HG03064 (cell line): Measurements from ENCODE around the gene MAB21L3.

ENCODE experiments used
- ATAC-seq: cut with Tn5 transposase; IDR thresholded peaks from one replicate; pipeline ENCODE4 v1.9.1; 2021; ENCODE audit warnings: low read depth; ENCODE audit not compliant: unreplicated experiment

Gene MAB21L3

DNA sequence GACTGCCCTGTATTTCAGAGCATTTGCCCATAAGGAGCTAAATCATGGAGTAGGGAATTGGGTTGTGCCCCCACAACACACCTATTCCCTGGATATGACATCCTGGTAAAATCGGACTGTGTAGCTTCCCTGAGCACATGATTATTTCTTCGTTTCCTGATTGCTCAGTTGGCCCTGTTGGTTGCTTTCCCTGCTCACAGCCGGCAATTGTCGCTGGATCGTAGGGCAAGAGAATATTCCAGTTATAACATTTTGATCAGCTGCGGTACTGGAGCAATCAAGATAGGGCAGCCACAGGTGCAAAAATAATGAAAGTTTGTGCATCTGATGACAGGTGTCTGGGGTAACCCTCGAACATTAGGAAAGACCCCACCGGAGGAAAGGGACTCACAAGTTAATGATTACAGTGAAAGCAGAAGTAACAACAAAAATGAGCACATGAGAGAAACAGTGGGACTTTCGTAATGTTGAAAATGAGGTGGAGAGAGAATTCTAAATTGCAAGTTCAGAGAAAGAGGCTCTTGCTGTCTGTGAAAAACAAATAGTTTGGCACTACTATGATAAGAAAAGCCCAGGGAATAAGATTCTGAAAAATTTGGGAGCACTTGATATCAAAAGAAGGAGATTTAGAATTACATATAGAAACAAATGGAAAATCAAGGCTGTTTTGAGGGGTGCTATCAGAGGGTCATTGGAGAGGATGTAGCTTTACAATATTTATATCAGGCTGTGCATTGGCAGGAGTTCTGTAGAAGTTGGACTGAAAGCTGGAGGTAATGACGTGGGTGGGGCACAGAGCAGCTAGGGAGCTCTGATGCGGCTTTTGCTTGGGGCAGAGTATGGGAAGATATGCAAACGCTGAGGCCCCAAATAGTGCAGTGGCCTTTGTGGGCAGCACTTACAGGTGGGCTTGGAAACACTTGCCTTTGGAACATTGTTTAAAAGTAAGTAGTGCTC, at the start of gene MAB21L3:
Gene MAB21L3 (plus strand): TSS at position 833 of the 957 bp plus-strand sequence. CDS start 1,217 bp downstream, outside the sequence.
- ATAC-seq, result no peak

DNA sequence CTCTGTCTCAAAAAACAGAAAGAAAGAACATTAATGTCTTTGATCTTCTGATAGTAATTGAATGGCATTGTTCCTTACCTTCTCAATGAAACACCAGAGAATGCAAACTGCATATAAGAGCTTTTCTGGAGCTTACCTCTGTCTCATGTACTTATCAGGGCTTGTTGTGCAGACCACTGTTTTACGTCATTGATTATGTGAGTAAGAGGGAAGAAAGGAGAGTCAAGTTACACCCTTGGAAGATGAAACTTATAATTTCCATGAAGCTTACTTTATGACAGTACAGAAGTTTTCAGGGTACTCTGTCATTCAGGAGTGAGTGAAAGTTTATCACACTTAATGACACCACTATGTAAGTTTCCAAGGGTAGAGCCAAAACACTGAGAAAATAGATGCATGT, 49.0 kb upstream of the MAB21L3 start:
- ATAC-seq, result no peak

DNA sequence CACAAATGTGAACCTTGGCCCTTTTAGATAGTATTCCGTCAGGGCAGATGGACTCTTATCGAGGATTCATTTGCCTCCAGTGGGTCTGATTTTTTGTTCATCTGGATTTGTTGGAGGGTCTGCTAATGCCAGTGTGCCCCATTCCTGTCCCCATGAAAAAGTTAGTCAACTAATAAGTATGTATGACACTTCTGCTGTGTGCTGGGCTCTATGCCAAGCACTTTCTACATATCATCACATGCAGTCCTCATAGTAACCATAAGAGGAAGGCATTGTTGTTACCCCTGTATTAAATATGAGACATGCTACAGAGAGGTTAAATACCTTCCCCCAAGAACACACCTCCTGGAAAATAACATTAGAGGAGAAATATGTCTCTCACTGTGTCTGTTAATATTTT, 46.6 kb upstream of the MAB21L3 start:
- no peak for ATAC-seq

DNA sequence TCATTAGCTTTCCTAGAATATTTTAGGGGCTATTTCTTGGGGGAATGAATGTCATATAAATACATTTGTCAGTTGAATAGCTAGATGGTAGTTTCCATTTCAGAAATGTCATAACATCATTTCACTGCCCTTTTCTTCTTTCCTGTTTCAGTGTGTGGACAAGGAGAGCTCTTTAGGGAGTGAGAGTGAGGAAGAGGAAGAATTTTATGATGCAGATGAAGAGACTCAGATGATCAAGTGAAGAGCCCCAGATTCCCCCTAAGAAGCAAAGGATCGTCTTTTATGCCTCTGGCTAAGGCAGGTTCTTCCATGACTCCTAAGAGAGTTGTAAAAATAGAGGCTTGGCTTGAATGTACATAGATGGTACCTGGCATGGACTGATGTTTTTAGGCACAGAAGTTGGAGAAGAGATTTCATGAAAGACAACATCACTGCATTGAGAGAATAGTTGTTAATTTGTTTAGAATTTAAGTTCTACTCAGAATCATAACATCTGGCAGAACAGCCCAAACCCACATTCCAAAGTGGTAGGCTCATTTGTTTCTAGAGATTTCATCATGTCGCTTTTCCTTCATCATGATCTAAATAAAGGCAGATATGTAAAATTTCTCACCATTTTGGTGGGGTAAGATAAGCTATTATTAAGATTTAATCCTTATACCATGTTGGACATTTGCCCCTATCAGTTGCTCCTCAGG, 44.2 kb upstream of the MAB21L3 start:
- ATAC-seq, result no peak

DNA sequence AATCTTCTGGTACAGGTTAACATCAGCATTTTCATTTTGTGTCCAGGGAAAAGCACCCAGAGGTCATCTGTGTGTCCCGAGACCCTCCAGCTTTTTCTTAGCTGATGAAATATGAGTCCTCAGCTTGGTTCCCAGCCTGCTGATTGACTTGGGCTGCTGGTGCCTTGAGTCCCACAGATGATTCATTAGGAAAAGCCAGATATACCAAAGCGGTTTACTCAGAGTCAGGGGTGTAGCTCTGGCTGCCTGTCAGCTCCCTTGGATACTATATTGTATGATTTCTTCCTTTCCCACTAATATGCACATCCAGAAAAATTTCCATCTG, 43.7 kb upstream of the MAB21L3 start:
- no peak for ATAC-seq

DNA sequence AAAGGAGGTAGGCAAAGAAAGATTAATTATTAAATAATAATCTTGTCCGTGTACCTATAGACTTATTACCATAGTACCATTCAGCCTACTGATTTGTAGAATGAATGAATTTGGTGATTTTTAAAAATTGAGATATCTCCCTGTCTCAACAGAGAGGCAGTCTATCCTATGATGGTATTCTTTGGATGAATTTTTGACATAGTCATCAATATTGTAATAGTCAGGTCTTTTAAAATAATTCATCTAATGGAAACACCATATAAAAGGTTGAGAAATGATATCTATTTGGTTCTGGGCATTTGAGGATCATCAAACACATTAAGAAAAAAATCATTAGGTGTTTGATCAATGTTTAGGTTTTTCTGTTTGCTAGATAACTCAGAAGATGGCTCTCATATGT, 35.6 kb upstream of the MAB21L3 start:
- ATAC-seq, result no peak

DNA sequence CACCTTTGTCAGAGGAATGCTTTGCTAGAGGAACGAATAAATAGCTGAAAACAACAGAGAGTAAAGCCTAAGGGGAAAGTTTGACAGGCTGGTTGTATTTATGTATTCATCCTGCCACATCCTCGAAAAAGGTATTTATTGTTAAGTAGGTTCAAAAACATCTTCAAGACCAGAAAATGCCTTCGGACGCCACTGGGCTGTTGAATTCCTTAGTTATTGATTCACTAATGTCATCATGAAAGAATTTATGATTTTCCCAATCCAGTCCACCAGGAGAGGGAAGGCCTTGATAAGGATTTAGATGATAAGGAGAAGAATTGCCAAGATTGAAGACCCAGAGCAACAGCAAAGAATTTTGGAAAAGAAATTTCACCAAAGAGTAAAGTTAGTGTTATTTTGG, 35.2 kb upstream of the MAB21L3 start:
- no peak for ATAC-seq

DNA sequence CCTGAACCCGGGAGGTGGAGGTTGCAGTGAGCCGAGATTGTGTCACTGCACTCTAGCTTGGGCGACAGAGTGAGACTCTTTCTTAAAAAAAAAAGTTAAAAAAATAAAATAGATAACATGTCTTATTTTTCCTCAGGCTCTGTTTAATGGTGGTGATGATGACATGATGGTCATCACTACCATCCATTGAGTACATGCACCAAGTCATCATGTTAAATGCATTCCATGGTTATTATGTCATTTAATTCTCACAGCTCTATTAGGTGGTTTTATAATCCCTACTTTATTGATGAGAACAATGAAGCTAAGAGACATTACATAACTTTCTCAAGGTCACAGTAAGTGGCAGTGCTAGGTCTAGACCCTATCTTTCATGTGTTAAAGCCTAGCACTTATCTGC, 34.4 kb upstream of the MAB21L3 start:
- ATAC-seq, result no peak

DNA sequence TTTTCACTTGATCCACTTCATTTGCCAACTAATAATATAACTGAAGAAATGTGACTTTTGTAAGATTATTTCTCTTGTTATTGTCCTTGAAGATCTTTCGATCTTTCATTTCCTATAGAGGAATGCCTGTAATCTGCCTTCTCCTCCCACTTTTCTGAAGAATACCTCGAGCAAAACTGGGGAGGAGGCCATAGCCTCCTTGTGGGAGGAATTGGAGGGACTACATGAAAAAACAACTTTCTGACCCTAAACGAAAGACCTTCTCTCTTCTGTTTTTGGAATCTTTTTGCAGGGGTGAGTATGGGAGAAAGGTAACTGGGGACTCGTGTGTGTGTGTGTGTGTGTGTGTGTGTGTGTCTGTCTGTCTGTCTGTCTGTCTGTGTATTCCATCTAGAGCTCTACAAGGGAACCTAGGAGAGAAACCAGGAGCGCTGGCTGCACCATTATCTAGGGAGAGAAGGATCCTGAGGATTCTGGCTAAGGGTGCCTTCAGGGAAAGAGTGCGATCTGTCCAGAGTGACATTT, 32.4 kb upstream of the MAB21L3 start:
- no peak for ATAC-seq

DNA sequence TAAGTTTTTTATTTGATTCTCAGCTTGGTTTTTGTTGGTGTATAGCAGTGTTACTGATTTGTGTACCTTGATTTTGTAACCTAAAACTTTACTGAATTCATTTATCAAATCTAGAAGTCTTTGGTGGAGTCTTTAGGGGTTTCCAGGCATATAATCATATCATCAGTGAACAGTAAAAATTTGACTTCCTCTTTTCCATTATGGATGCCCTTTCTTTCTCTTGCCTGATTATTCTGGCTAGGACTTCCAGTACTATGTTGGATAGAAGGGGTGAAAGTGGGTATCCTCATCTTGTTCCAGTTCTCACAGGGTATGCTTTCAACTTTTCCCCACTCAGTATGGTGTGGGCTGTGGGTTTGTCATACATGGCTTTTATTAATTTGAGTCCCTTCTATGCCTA, 23.6 kb upstream of the MAB21L3 start:
- no peak for ATAC-seq

DNA sequence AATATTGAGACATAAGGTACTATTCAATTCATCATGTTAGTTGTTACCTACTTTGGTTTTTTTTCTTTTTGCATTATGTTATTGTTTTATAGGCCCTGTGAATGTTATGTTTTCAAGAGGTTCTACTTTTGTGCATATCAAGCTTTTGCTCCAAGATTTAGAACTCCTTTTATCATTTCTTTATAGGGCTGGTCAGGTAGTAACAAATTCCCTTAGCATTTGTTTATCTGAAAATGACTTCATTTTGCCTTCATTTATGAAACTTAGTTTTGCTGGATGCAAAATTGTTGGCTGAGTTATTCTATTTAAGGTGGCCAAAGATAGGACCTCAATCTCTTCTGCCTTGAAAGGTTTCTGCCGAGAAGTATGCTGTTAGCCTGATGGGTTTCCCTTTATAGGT, 21.3 kb upstream of the MAB21L3 start:
- ATAC-seq, result no peak

DNA sequence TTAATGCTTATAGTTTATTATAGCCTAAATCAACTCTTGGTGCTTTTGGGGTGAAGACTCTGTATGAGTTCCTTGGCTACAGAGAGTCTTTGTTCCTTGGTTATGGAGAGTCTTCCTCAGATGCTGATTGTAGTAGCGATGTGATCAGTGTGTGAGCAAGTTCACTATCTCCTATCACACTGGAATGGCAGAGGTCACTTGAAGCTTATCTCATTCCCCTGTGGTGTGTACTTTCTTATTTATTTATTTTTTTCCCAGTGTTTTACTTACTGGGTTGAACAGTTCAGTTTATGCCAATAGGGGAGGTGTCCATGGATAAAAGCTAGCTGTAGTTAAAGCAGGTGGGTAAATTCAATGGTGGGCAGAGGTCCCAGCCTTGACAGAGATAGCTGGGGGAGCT, 20.1 kb upstream of the MAB21L3 start:
- no peak for ATAC-seq

DNA sequence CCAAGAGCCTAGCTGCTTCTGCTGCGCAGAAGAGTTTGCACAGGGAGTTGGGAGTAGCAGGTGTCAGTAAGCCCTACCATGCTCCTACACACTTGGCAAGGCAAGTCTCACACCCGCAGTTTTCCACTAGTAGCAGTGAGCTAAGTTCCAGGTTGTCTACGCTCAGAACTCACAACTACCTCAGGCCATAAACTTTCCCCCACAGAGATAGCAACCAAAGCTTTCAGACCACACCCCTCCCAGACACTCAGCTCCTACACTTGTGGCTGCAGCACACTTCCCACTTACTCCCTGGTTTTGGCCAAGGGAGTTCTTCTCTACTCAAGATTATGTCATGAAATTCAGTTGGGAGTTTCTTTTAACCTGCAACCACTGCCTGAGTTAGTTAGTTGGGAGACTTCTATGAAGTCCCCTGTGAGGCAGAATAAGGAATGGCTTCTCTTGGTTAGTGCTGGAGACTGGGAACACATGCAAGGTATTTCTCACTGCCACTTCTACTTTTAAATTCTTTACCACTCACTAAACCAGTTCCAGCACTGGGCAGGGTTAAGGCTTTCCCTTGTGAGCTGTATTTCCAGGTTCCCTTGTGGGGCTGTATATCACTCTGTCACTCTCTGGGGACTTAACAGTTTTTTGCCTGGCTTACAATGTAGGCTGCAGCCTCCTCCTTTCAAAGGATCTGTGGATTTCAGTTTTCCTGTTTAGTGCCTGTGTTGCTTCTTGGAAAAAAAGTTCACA, 18.3 kb upstream of the MAB21L3 start:
- ATAC-seq, result no peak

DNA sequence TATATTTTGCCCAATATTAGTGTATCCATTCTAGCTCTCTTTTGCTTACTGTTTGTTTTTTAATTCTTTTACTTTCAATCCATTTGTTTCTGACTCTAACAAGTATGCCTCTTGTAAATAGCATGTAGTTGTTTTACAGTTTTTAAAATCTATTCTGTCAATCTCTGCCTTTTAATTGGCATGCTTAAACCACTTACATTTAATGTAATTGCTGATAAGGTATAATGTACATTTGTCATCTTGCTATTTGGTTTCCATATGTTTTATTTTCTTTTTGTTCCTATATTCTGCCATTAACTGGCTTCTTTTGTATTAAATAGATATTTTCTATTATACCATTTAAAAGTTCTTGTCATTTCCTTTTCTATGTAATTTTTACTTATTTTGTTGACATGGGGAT, 16.2 kb upstream of the MAB21L3 start:
- no peak for ATAC-seq

DNA sequence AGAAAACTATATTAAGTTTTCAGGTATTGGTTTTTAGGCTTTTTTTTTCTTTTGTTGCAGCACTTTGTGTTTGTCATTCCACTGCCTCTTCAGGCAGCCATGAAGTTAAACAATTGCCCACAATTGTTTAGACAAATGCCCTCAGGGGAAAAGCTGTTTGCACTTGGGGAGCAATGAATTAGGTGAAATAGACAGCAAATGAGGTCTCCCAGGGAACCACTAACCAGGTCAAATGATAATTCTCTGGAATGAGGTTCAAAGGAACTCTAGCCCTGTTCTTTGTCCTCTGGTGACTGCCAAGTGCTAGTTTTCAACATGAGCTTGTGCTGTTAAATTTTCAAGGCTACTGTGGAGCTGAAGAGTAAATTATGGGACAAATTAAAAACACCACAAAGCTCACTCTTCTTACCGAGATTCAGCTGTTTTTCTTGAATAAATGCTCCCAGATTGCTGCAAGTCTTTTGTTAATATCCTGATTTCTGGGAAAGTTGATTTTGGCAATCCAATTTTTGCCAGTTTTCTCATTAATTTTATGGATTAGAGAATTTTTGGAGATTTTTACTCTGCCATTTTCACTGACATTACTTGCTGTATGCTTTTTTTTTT, 15.1 kb upstream of the MAB21L3 start:
- no peak for ATAC-seq

DNA sequence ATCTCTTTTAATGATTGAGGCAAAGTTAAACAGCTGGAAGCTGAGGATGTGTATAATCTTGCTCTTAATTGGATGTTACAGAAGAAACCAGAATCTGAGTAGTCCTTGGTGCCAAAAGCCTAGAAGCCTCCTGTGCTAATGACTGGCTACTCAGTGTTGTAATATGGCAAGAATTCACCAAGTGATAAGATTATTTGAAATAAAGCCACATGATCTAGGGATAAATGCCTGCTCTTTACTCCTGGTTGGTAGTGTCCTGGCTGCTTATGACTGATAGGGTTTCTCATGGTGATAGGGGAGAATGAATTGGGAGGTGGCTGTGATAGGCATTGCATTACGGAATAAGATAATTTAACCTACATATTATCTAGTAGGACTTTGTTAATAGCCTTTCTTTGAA, 13.6 kb upstream of the MAB21L3 start:
- no peak for ATAC-seq

DNA sequence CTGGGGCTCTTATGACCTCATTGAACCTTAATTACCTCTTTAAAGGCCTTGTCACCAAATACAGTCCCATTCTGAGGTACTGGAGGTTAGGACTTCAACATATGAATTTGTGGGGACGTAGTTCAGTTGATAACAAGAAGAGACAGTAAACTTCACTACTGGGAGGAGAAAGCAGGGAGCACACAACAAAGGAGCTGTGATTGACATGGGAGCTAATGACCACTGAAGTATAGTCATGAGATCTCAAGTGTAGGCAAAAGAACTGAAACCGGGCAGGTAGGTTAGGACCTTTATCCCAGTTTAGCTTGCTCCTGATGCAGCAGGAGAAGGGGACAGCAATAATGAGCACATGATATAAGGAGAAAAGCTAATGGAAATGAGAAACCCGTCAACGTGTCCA, 11.8 kb upstream of the MAB21L3 start:
- no peak for ATAC-seq

DNA sequence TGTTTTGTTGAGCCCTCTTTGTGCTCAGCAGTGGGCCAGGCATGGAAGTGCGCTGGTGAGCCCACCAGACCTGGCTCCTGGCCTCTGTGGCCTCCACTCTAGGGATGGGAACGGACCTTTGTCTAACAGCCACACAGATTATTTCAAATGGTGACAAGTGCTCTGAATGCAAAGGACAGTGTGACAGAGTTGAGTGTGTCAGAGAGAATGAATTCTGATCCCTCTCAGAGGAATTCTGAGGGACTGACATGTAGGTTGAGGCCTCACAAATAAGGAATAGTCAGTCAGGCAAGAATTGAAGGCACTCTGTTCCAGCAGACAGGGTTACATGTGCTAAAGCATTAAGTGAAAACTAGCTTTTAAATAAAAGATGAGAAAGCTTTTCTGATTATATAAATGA, 11.3 kb upstream of the MAB21L3 start:
- ATAC-seq, result no peak

DNA sequence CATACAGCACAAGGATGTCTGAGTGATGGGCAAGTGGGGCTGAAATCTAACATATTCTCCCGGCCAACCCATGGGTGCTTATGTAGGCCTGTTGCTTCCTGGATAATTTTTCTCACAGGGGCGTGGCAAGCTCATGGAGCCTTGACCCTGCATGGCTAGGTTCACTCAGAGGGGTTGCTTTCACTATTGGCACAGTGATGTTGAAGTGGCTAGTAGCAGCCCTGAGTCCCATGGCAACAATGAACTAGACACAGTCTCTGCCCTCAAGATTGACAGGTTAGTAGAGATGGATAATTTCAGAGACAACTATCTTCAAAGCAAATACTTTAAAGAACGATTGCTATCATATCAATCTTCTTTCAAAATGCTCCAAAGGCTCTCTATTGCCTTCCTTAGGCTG, 6.5 kb upstream of the MAB21L3 start:
- ATAC-seq, result no peak

DNA sequence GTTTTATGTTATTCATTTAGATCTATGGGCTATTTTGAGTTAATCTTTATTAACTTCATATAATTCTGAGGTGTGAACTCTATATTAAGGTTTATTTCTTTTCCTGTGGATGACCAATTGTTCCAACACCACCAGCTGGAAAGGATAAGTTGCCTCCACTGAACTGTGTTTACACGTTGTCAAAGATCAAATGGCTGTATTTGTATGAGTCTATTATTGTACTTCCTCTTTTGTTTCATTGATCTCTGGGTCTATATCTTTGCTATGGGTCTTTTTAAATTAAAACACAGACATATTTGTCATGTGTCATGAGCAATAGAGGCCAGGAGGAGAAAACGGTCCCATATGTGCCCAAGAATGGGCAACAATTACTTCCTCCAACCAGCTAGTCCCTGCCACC, 5.2 kb upstream of the MAB21L3 start:
- ATAC-seq, result no peak

DNA sequence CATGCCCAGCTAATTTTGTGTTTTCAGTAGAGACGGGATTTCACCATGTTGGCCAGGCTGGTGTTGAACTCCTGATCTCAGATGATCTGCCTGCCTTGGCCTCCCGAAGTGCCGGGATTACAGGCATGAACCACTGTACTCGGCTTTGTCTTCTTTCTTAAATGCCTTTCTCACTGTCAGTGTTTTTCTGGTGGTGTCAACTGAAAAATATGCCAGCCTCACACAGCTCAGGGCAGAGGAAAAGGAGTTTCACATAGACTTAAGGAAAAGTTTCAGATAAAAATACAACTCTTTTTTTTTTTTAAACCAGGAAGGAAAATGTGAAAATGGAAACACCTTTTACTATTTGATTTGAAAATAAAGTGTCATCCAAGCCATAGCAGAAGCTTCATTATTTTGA, 4.6 kb upstream of the MAB21L3 start:
- ATAC-seq, result no peak
